HL-60 (cell line): ENCODE data around the gene THOC7.

ENCODE experiments used
- GABPA ChIP-seq: IDR thresholded peaks from 2 replicates; pipeline ENCODE4 v1.6.1; 2012; ENCODE audit warnings: low read depth
- TF ChIP-seq, protein P1 (sequence below): IDR thresholded peaks from one replicate; pipeline ENCODE4 v1.5.1; 2011; ENCODE audit warnings: low read length, control low read depth, inconsistent platforms; ENCODE audit not compliant: insufficient read depth

- TF ChIP-seq, protein P1, sequence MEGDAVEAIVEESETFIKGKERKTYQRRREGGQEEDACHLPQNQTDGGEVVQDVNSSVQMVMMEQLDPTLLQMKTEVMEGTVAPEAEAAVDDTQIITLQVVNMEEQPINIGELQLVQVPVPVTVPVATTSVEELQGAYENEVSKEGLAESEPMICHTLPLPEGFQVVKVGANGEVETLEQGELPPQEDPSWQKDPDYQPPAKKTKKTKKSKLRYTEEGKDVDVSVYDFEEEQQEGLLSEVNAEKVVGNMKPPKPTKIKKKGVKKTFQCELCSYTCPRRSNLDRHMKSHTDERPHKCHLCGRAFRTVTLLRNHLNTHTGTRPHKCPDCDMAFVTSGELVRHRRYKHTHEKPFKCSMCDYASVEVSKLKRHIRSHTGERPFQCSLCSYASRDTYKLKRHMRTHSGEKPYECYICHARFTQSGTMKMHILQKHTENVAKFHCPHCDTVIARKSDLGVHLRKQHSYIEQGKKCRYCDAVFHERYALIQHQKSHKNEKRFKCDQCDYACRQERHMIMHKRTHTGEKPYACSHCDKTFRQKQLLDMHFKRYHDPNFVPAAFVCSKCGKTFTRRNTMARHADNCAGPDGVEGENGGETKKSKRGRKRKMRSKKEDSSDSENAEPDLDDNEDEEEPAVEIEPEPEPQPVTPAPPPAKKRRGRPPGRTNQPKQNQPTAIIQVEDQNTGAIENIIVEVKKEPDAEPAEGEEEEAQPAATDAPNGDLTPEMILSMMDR: peak; percentile 62
- no peak for TF ChIP-seq GABPA
Observed at GRCh38 chr3:63818282-63819150, 45.1 kb downstream of the THOC7 start.
